Peyer's patch (tissue), 4 donors: ENCODE results near the gene CLEC2A.

Source experiments
- CTCF ChIP-seq, 6 experiments: fragments of 450-650 bp in 4 of 6; fragments of 200-600 bp in 2 of 6; sonication (generic) in 1 of 6; IDR thresholded peaks; one replicate each; pipeline ENCODE4 v1.5.1; 2017 to 2019; ENCODE audit warnings: antibody characterized with exemption in 6 of 6, mild to moderate bottlenecking in 3 of 6, moderate library complexity in 1 of 6
- POLR2A ChIP-seq, 2 donors: fragments of 450-650 bp; IDR thresholded peaks; one replicate each; pipeline ENCODE4 v1.5.1; 2017; ENCODE audit warnings: antibody characterized with exemption in 2 of 2, mild to moderate bottlenecking in 2 of 2, moderate library complexity in 2 of 2

DNA sequence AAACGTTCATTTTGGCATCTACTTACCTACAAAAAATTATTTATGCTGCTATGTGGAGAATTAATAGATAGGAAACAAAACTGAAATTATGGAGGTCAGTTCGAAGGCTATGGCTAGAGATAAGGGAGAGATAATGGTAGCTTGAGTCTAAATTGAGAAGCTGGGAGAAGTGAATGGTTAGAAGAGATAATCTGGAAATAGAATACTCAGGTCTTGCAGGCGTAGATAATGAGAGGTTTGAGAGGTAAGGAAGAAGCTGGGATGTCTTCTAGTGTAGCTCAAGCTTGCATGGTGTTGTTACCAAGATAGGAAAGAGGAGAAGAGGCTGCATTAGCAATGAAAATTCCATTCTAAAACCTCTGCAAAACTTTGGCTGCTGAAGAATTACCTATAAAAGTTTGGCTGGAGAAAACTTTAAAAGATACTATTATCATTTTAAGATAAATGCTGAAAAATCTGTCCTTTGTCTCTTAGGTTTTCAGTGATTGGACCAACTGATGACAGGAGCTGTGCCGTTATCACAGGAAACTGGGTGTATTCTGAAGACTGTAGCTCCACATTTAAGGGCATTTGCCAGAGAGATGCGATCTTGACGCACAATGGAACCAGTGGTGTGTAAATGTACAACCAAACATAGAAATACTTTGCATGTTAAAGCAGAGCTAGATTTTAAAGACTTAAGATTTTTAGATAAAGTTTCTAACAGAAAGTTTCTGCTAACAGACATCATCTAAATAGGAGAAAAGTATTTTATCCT, 36.8 kb downstream of the CLEC2A start:
- TF ChIP-seq CTCF (IDR thresholded peaks at IDR 0.05) (no peak), POLR2A (IDR thresholded peaks at IDR 0.05) (no peak)
